NOMO-1 (cell line): ENCODE data around the gene RSPH1.
"Not testable (repeated sequence)": the region's sequence is repeated elsewhere in the genome, so short reads cannot be mapped to it uniquely, and the experiment has no call there.

Experiments
- DNase-seq, 2 experiments: peaks; one replicate each; lab custom pipeline; 2025; ENCODE audit not compliant: unreplicated experiment in 2 of 2; lab: John Stamatoyannopoulos, UW

RSPH1 gene

GRCh38 chr21:42489991-42490390 is 6.0 kb downstream of the RSPH1 start:
- no peak for DNase-seq

GRCh38 chr21:42489006-42489563 is 6.9 kb downstream of the RSPH1 start:
- no peak for DNase-seq

- no peak for DNase-seq
These were observed 9.5 kb downstream of the RSPH1 start for GRCh38 chr21:42486531-42486930.

GRCh38 chr21:42486072-42486471 is 10.0 kb downstream of the RSPH1 start:
- no peak for DNase-seq

- no peak for DNase-seq
These were observed 11.1 kb downstream of the RSPH1 start for GRCh38 chr21:42484966-42485365.

- no peak for DNase-seq
These were observed 14.9 kb downstream of the RSPH1 start for GRCh38 chr21:42481169-42481568.

GRCh38 chr21:42480736-42481135 is 15.3 kb downstream of the RSPH1 start:
- no peak for DNase-seq

- DNase-seq = no peak
These were observed 16.4 kb downstream of the RSPH1 start for GRCh38 chr21:42479582-42479981.

- no peak for DNase-seq
These were observed 17.5 kb downstream of the RSPH1 start for GRCh38 chr21:42478504-42478903.

GRCh38 chr21:42476388-42477331 is 19.4 kb downstream of the RSPH1 start:
- no peak for DNase-seq

GRCh38 chr21:42475526-42476387 is 20.3 kb downstream of the RSPH1 start:
- DNase-seq = no peak

GRCh38 chr21:42475036-42475435 is 21.0 kb downstream of the RSPH1 start:
- no peak for DNase-seq

- no peak for DNase-seq
These were observed 21.8 kb downstream of the RSPH1 start for GRCh38 chr21:42474043-42474831.

GRCh38 chr21:42473498-42474042 is 22.5 kb downstream of the RSPH1 start:
- no peak for DNase-seq

- DNase-seq = no peak
These were observed 23.5 kb downstream of the RSPH1 start for GRCh38 chr21:42472521-42472920.

- no peak for DNase-seq
These were observed 24.2 kb downstream of the RSPH1 start for GRCh38 chr21:42471716-42472330.

- DNase-seq = no peak
These were observed 24.8 kb downstream of the RSPH1 start for GRCh38 chr21:42471206-42471605.

- not testable (repeated sequence) for DNase-seq
These were observed 26.3 kb downstream of the RSPH1 start for GRCh38 chr21:42469726-42470125.

- DNase-seq = no peak
These were observed 26.8 kb downstream of the RSPH1 start for GRCh38 chr21:42469272-42469671.
